Osteoblast (primary cell): ENCODE results near the gene AK4. TPM values are rescaled to one million over a fixed set of nuclear protein-coding genes. Genes with fewer than 3 reads are reported as not detected.

Experiments
- DNase-seq: peaks from one replicate; pipeline ENCODE4 v3.0.0; 2011; ENCODE audit warnings: low spot score, mixed read lengths; ENCODE audit not compliant: insufficient read length; ENCODE audit errors: missing footprints
- H2AFZ ChIP-seq: 2 replicates; pipeline ENCODE4 v1.6.0; 2011; ENCODE audit warnings: mild to moderate bottlenecking, low read length
- H3K27ac ChIP-seq: 2 replicates; pipeline ENCODE4 v1.5.1; 2011; ENCODE audit warnings: mild to moderate bottlenecking, low read depth, low read length, moderate library complexity
- H3K27me3 ChIP-seq: 2 replicates; pipeline ENCODE4 v1.6.0; 2012; ENCODE audit warnings: mild to moderate bottlenecking, control low read depth, inconsistent platforms, low read length, moderate library complexity; ENCODE audit not compliant: insufficient read depth
- H3K36me3 ChIP-seq: 2 replicates; pipeline ENCODE4 v1.5.1; 2011; ENCODE audit warnings: mild to moderate bottlenecking, low read length, control low read depth, moderate library complexity; ENCODE audit not compliant: insufficient read depth
- H3K4me1 ChIP-seq: 2 replicates; pipeline ENCODE4 v1.5.1; 2011; ENCODE audit warnings: mild to moderate bottlenecking, low read length, control low read depth, moderate library complexity; ENCODE audit not compliant: insufficient read depth
- H3K4me2 ChIP-seq: 2 replicates; pipeline ENCODE4 v1.6.0; 2011; ENCODE audit warnings: mild to moderate bottlenecking, low read length; ENCODE audit not compliant: insufficient read depth
- H3K4me3 ChIP-seq: fragments of 200-600 bp; sonication (generic); 3 replicates; pipeline ENCODE4 v1.5.1; 2012; ENCODE audit warnings: mild to moderate bottlenecking, low read length, inconsistent platforms; ENCODE audit not compliant: insufficient read depth
- H3K79me2 ChIP-seq: 2 replicates; pipeline ENCODE4 v1.6.0; 2012; ENCODE audit warnings: mild to moderate bottlenecking, low read length, control low read depth, inconsistent platforms; ENCODE audit not compliant: insufficient read depth
- H3K9me3 ChIP-seq: 2 replicates; pipeline ENCODE4 v1.5.1; 2011; ENCODE audit warnings: low read depth, low read length, control low read depth
- H4K20me1 ChIP-seq: 2 replicates; pipeline ENCODE4 v1.6.0; 2012; ENCODE audit warnings: mild to moderate bottlenecking, low read length, control low read depth; ENCODE audit not compliant: insufficient read depth
- total RNA-seq: library from RNA; depleted of rRNA; stranded (reverse); fragments of >200 nt; gene quantifications from 2 replicates; pipeline ENCODE4 v1.2.3, GENCODE V29; 2012
- TF ChIP-seq, protein P1 (sequence below): IDR thresholded peaks from 2 replicates; pipeline ENCODE4 v1.5.1; 2011; ENCODE audit warnings: mild to moderate bottlenecking, low read depth, low read length, moderate library complexity; ENCODE audit errors: extremely low read depth

AK4 gene
- total RNA-seq, 1 donor, result 37.6 TPM

- H3K79me2 ChIP-seq, result no peaks in the 10 kb centered on the region
- TF ChIP-seq, protein P1, sequence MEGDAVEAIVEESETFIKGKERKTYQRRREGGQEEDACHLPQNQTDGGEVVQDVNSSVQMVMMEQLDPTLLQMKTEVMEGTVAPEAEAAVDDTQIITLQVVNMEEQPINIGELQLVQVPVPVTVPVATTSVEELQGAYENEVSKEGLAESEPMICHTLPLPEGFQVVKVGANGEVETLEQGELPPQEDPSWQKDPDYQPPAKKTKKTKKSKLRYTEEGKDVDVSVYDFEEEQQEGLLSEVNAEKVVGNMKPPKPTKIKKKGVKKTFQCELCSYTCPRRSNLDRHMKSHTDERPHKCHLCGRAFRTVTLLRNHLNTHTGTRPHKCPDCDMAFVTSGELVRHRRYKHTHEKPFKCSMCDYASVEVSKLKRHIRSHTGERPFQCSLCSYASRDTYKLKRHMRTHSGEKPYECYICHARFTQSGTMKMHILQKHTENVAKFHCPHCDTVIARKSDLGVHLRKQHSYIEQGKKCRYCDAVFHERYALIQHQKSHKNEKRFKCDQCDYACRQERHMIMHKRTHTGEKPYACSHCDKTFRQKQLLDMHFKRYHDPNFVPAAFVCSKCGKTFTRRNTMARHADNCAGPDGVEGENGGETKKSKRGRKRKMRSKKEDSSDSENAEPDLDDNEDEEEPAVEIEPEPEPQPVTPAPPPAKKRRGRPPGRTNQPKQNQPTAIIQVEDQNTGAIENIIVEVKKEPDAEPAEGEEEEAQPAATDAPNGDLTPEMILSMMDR, result no peak
Observed at GRCh38 chr1:65211331-65211730, 63.3 kb downstream of the AK4 start.

GRCh38 chr1:65213271-65214023, 65.4 kb downstream of the AK4 start:
- DNase-seq, result no peak
- no peak overlapping the region for H3K4me2 ChIP-seq
- H3K79me2 ChIP-seq, result no peaks in the 10 kb centered on the region
- H3K9me3 ChIP-seq, result no peaks in the 10 kb centered on the region
- no peaks in the 10 kb centered on the region for H3K36me3 ChIP-seq
- no peak overlapping the region for H2AFZ ChIP-seq
- no peaks in the 10 kb centered on the region for H3K27me3 ChIP-seq
- TF ChIP-seq, protein P1, result no peak
- no peak overlapping the region for H3K4me3 ChIP-seq
- no peaks in the 10 kb centered on the region for H4K20me1 ChIP-seq
- H3K27ac ChIP-seq, result no peak overlapping the region
- H3K4me1 ChIP-seq, result no peaks in the 10 kb centered on the region

More at GRCh38 chr1:65211331-65211730, 63.3 kb downstream of the AK4 start:
- DNase-seq, result no peak
- Histone ChIP-seq H3K27ac (no peak overlapping the region), H4K20me1 (no peaks in the 10 kb centered on the region), H3K36me3 (no peaks in the 10 kb centered on the region), H3K4me2 (no peak overlapping the region), H2AFZ (no peak overlapping the region), H3K4me3 (no peak overlapping the region), H3K4me1 (no peaks in the 10 kb centered on the region), H3K9me3 (no peaks in the 10 kb centered on the region), H3K27me3 (no peaks in the 10 kb centered on the region)

DNA sequence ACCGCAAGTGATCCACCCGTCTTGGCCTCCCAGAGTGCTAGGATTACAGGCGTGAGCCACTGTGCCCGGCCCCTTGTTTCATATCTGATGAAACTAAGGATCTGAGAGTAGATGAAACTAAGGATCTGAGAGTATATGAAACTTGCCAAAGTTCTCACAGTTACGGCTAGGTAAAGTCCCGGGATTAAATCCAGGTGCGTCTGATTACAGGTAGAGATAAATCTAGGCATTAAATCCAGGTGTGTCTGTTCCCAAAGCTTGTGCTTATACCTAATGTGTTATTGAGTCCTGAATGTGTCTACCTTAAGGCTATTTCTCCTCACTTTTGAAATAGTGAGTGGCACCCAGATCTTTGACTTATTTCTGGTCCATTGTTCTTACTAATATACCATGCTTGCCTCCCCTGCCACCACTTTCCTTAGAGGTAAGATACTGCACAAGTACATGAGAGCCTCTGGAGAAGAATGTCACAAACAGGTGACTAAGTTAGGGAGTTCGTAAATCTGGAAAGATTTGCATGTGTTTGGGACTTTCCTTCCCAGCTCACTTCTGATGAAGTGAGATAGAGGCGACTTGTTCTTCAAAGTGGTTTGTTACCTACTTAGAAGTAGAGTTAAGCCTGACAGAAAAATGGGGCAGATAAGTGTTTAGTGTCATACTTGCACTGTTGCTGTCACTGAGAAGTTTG, 66.5 kb downstream of the AK4 start:
- H3K4me1 ChIP-seq, result no peaks in the 10 kb centered on the region
- H2AFZ ChIP-seq, result no peak overlapping the region
- H3K4me2 ChIP-seq, result no peak overlapping the region
- H3K9me3 ChIP-seq, result no peaks in the 10 kb centered on the region
- no peaks in the 10 kb centered on the region for H3K27me3 ChIP-seq
- TF ChIP-seq, protein P1, result no peak
- DNase-seq, result peak; percentile 22
- H3K36me3 ChIP-seq, result no peaks in the 10 kb centered on the region
- no peaks in the 10 kb centered on the region for H4K20me1 ChIP-seq
- H3K4me3 ChIP-seq, result no peak overlapping the region
- H3K27ac ChIP-seq, result no peak overlapping the region
- H3K79me2 ChIP-seq, result no peaks in the 10 kb centered on the region

DNA sequence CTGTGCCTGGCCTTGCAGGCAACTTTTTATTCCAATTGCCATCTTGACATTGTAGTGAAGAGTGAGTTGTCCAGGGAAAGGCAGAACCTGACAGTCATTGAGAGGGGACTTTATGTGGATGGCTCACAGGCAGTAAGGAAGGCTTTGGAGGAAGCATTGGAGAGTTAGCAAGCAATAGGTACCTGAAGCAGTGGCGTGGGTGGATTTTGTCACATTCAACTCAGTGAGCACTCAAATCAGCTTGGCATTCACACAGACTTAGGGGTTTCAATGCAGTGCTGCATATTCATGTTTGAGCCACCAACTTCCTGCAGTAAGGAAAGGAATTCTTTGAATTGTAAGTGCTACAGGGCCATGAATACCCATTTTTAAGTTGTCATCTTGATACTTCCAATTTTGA, 69.0 kb downstream of the AK4 start:
- TF ChIP-seq, protein P1, result no peak
- H4K20me1 ChIP-seq, result no peaks in the 10 kb centered on the region

More for the DNA sequence above, 69.0 kb downstream of the AK4 start:
- H3K4me3 ChIP-seq, result no peak overlapping the region
- no peak for DNase-seq
- no peaks in the 10 kb centered on the region for H3K9me3 ChIP-seq
- no peaks in the 10 kb centered on the region for H3K36me3 ChIP-seq
- H3K4me2 ChIP-seq, result no peak overlapping the region
- H3K27me3 ChIP-seq, result no peaks in the 10 kb centered on the region
- no peak overlapping the region for H3K27ac ChIP-seq
- H3K79me2 ChIP-seq, result no peaks in the 10 kb centered on the region
- H2AFZ ChIP-seq, result no peak overlapping the region
- H3K4me1 ChIP-seq, result no peaks in the 10 kb centered on the region
